Kidney capillary endothelial cell (primary cell): ENCODE results near the gene UTS2R.
"Not testable (repeated sequence)": the region's sequence is repeated elsewhere in the genome, so short reads cannot be mapped to it uniquely, and the experiment has no call there.

Source experiments
- DNase-seq: peaks from one replicate; pipeline ENCODE4 v3.0.0-alpha.2; 2018; ENCODE audit warnings: low spot score

The UTS2R gene

GRCh38 chr17:82354804-82355308 lies 16.7 kb upstream of the UTS2R start:
- no peak for DNase-seq

- no peak for DNase-seq
These were observed 15.7 kb upstream of the UTS2R start for GRCh38 chr17:82355770-82356427.

- no peak for DNase-seq
These were observed 14.7 kb upstream of the UTS2R start for GRCh38 chr17:82356845-82357355.

- DNase-seq = no peak
These were observed 14.2 kb upstream of the UTS2R start for GRCh38 chr17:82357394-82357793.

GRCh38 chr17:82358465-82359350 lies 12.9 kb upstream of the UTS2R start, which contains the start of gene TEX19:
TSS of gene TEX19 (plus strand) at chr17:82359247. CDS start at chr17:82362151, 2,904 bp downstream.
- DNase-seq = no peak

- DNase-seq = not testable (repeated sequence)
These were observed 12.0 kb upstream of the UTS2R start for GRCh38 chr17:82359451-82360074.

- no peak for DNase-seq
These were observed 9.5 kb upstream of the UTS2R start for GRCh38 chr17:82361885-82362633.

- DNase-seq = no peak
These were observed 5.8 kb upstream of the UTS2R start for GRCh38 chr17:82365606-82366295.

- DNase-seq = no peak
These were observed 4.8 kb upstream of the UTS2R start for GRCh38 chr17:82366749-82367148.

- no peak for DNase-seq
These were observed 3.6 kb upstream of the UTS2R start for GRCh38 chr17:82367724-82368524.

- no peak for DNase-seq
These were observed 2.4 kb upstream of the UTS2R start for GRCh38 chr17:82369211-82369610.

GRCh38 chr17:82370471-82371332 lies 863 bp upstream of the UTS2R start:
- no peak for DNase-seq

GRCh38 chr17:82372249-82373071 lies 895 bp downstream of the UTS2R start:
- DNase-seq = no peak

GRCh38 chr17:82373072-82373452 lies 1.5 kb downstream of the UTS2R start:
- not testable (repeated sequence) for DNase-seq

GRCh38 chr17:82373731-82374625 lies 2.4 kb downstream of the UTS2R start:
- DNase-seq = no peak

- no peak for DNase-seq
These were observed 3.2 kb downstream of the UTS2R start for GRCh38 chr17:82374626-82375331.
